Duodenal mucosa (tissue), 2 donors: Measurements from ENCODE around the gene ACR.

Source experiments
- H3K27ac ChIP-seq: one replicate; pipeline ENCODE4 v1.7.0; 2013; ENCODE audit warnings: low read depth, low read length
- H3K27me3 ChIP-seq, 2 donors: one replicate each; pipeline ENCODE4 v1.7.0; 2013; ENCODE audit warnings: low read length in 2 of 2, control low read depth in 1 of 2; ENCODE audit not compliant: insufficient read depth in 2 of 2, control insufficient read depth in 1 of 2
- H3K36me3 ChIP-seq, 2 donors: one replicate each; pipeline ENCODE4 v1.7.0; 2013; ENCODE audit warnings: low read length in 2 of 2, control low read depth in 1 of 2; ENCODE audit not compliant: insufficient read depth in 2 of 2, control insufficient read depth in 1 of 2
- H3K4me1 ChIP-seq, 2 donors: one replicate each; pipeline ENCODE4 v1.7.0; 2013; ENCODE audit warnings: low read length in 2 of 2, control low read depth in 1 of 2; ENCODE audit not compliant: insufficient read depth in 2 of 2, control insufficient read depth in 1 of 2
- H3K4me3 ChIP-seq, 2 donors: one replicate each; pipeline ENCODE4 v1.7.0; 2013; ENCODE audit warnings: low read length in 2 of 2, low read depth in 1 of 2
- H3K9ac ChIP-seq, 2 donors: one replicate each; pipeline ENCODE4 v1.7.0; 2013; ENCODE audit warnings: low read length in 2 of 2, low read depth in 1 of 2
- H3K9me3 ChIP-seq, 2 donors: one replicate each; pipeline ENCODE4 v1.7.0; 2013; ENCODE audit warnings: low read length in 2 of 2, control low read depth in 1 of 2; ENCODE audit not compliant: control insufficient read depth in 1 of 2

The ACR gene

GRCh38 chr22:50697667-50698506 lies 40.1 kb upstream of the ACR start:
- Histone ChIP-seq H3K27me3 (no peaks in the 10 kb centered on the region), H3K36me3 (no peaks in the 10 kb centered on the region), H3K9me3 (no peaks in the 10 kb centered on the region), H3K27ac (no peak overlapping the region), H3K4me1 (peaks cover 17 to 30% of the 10 kb centered on the region in 2 donors), H3K4me3 (peak overlapping the region; percentile 4 to 51), H3K9ac (no peak overlapping the region)

- peaks cover 17 to 30% of the 10 kb centered on the region in 2 donors for H3K4me1 ChIP-seq
- H3K27me3 ChIP-seq = no peaks in the 10 kb centered on the region
- no peaks in the 10 kb centered on the region for H3K36me3 ChIP-seq
- no peak overlapping the region for H3K27ac ChIP-seq
- no peak overlapping the region for H3K9ac ChIP-seq
- H3K4me3 ChIP-seq = no peak overlapping the region
- no peaks in the 10 kb centered on the region for H3K9me3 ChIP-seq
Observed at GRCh38 chr22:50698546-50698945, 39.5 kb upstream of the ACR start.

DNA sequence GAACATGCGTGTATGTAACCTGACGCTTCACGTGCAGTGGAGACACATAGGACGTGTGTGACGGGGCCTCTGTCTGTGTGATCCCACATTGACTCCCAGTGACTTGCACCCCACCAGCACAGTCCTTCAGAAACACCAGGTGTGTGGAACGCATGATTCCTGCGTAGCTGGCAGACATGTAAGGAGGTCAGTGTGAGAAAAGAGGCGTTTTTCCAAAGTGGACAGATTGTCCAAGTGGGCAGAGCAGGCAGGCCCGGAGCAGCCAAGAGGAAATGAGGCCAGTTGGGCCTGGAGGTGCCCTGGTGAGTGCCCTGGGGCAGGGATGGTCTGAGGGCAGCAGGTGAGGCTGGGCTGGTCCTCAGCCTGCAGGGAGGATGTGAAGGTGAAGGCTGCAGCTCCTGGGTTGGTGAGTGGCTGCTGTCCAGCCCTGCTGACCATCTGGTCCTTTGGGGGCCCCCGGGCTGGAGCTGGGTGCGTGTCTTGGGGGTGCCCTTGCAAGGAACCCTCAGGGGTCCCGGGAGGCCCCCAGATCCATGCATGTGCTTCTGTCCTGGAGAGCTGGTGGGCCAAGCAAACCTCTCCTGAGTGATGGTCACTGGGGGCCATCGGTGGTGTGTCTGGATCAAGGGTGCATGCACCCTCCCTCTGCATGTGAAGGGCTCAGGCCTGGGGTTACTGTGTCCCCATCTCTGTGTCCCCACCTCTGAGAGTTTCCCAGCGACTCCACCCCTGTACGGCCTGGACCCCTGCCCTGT lies 38.8 kb upstream of the ACR start:
- Histone ChIP-seq H3K27ac (no peak overlapping the region), H3K27me3 (no peaks in the 10 kb centered on the region), H3K4me3 (no peak overlapping the region), H3K9ac (no peak overlapping the region), H3K4me1 (peaks cover 17 to 30% of the 10 kb centered on the region in 2 donors), H3K9me3 (no peaks in the 10 kb centered on the region), H3K36me3 (no peaks in the 10 kb centered on the region)

- H3K27me3 ChIP-seq = no peaks in the 10 kb centered on the region
- H3K9me3 ChIP-seq = no peaks in the 10 kb centered on the region
- no peak overlapping the region for H3K9ac ChIP-seq
- peaks cover 17 to 30% of the 10 kb centered on the region in 2 donors for H3K4me1 ChIP-seq
- no peak overlapping the region for H3K27ac ChIP-seq
- H3K36me3 ChIP-seq = no peaks in the 10 kb centered on the region
- H3K4me3 ChIP-seq = no peak overlapping the region
Observed at GRCh38 chr22:50699756-50700386, 38.1 kb upstream of the ACR start.

DNA sequence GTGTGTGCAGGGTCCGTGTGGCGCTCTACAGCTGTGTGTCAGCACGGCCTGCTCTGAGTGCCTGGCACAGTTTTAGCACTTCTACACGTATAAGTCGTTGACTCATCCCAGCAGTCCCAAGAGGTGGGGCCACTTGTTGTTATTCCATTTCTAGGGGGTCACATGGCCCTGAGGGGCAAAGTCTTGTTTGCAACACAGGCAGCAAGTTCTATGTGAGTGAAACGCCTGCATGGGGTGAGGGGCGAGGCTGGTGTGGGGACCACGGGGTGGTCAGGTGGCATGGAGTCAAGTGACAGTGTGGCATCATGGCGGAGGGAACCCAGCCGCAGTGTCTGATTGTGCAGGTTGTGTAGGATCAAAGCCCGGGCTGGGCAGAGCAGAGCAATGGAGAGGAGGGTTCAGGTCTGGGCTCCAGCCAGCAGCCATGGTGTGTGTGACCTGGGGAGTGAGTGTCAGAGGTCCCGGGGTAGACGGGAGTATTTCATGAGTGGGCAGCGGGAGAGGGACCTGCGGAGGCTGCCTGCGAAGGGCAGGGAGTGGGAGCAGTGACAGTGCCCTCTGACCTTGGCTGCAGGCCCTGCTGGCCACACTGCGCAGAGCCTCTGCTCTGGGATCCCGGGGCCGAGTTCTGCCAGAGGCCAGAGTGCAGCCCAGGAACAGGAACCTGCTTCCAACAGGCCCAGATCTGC lies 37.5 kb upstream of the ACR start:
- Histone ChIP-seq H3K4me3 (no peak overlapping the region), H3K36me3 (no peaks in the 10 kb centered on the region), H3K4me1 (peaks cover 17 to 30% of the 10 kb centered on the region in 2 donors), H3K9ac (no peak overlapping the region), H3K27ac (no peak overlapping the region), H3K27me3 (no peaks in the 10 kb centered on the region), H3K9me3 (no peaks in the 10 kb centered on the region)

- no peak overlapping the region for H3K27ac ChIP-seq
- H3K4me3 ChIP-seq = no peak overlapping the region
- H3K36me3 ChIP-seq = no peaks in the 10 kb centered on the region
- peaks cover 17 to 30% of the 10 kb centered on the region in 2 donors for H3K4me1 ChIP-seq
- no peak overlapping the region for H3K9ac ChIP-seq
- no peaks in the 10 kb centered on the region for H3K27me3 ChIP-seq
- H3K9me3 ChIP-seq = no peaks in the 10 kb centered on the region
Observed at GRCh38 chr22:50701076-50701419, 37.0 kb upstream of the ACR start.

GRCh38 chr22:50701428-50702154 lies 36.4 kb upstream of the ACR start:
- no peaks in the 10 kb centered on the region for H3K9me3 ChIP-seq
- H3K4me1 ChIP-seq = peaks cover 17 to 30% of the 10 kb centered on the region in 2 donors
- no peaks in the 10 kb centered on the region for H3K36me3 ChIP-seq
- H3K4me3 ChIP-seq = no peak overlapping the region
- H3K9ac ChIP-seq = no peak overlapping the region
- no peaks in the 10 kb centered on the region for H3K27me3 ChIP-seq
- no peak overlapping the region for H3K27ac ChIP-seq

- Histone ChIP-seq H3K27me3 (no peaks in the 10 kb centered on the region), H3K4me1 (peaks cover 17 to 30% of the 10 kb centered on the region in 2 donors), H3K4me3 (no peak overlapping the region), H3K9me3 (no peaks in the 10 kb centered on the region), H3K9ac (no peak overlapping the region), H3K27ac (no peak overlapping the region), H3K36me3 (no peaks in the 10 kb centered on the region)
Observed at GRCh38 chr22:50702261-50702671, 35.7 kb upstream of the ACR start.

DNA sequence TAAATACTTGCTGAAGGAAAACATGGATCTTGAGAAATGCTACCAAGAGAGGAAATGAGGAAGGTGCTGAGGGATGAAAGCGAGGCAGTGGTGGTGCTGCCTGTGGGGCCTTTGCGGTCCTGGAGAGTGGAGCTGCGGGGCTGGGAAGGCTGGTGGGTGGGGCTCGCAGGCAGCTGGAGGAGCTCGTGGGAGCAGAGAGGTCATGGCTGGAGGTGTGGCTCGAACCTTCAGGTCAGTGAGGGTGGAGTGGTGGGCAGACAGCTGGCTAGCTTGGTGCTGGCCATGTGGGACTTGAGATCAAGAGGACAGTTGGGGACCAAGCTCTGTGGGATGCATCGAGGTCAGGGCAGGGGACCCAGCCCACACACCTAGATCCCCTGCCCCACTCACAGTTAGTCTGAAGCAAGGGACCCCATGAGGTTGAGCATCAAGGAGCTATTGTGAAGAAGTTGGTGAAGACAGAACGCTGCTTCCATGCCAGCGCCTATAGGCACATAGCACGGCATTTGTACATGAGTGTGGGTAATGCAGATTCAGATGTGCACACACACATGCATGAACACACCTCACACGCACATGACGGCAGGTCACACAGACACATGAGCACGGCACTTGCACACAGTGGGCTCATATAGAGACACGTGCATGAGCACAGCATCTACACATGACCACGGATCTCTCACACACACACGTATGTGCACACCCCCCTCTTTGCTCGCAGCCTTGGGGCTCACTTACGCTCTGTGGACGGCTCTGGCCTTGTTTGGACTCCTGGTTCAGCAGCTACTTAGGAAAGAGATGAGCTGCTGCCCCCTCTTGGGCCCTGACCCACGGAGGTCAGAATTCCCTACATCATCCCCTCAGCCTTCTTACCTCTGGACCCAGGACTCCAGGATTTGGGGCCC lies 34.9 kb upstream of the ACR start:
- Histone ChIP-seq H3K36me3 (no peaks in the 10 kb centered on the region), H3K27me3 (no peaks in the 10 kb centered on the region), H3K9me3 (no peaks in the 10 kb centered on the region), H3K4me3 (no peak overlapping the region), H3K9ac (no peak overlapping the region), H3K4me1 (peaks cover 17 to 26% of the 10 kb centered on the region in 2 donors), H3K27ac (no peak overlapping the region)
